ENCODE results near the gene GTF2A2.
A peak's percentile ranks its signal among the peaks of the same experiment; 100 is the strongest.

Gene GTF2A2

GRCh38 chr15:59687836-59688235 is 30.5 kb upstream of the GTF2A2 start:
- Histone ChIP-seq H3K9me3 (ENCODE audit: control insufficient read depth, insufficient read depth, low read depth, low read length) (no peaks in the 10 kb centered on the region), H3K4me3 (ENCODE audit: low read depth, low read length) (peak overlapping the region; percentile 99), H3K4me1 (ENCODE audit: control insufficient read depth, insufficient read depth, low read length) (peaks cover 7% of the 10 kb centered on the region; the same call in 1 of the 2 replicates), H3K36me3 (ENCODE audit: control insufficient read depth in 2 of 2, insufficient read depth in 1 of 2, low read length in 2 of 2) (peaks cover 0 to 2% of the 10 kb centered on the region in 2 experiments; a peak in 2 of 3 replicates), H3K27ac (ENCODE audit: extremely low read depth, low read depth, low read length) (no peak overlapping the region)
- CTCF ChIA-PET, result no interaction called here
- POLR2A ChIA-PET, result interaction anchor here (0.7 to 3.2 kb wide), 2 partner anchors 30 to 109 kb away, joined by 3 to 10 read pairs; partner anchors contain the start of gene GTF2A2
- TF ChIP-seq ZNF138 (tag by site-specific recombination; IDR thresholded peaks at IDR 0.05; ENCODE audit: borderline replicate concordance) (no peak), ZNF660 (tag by site-specific recombination; IDR thresholded peaks at IDR 0.05) (no peak), ZNF768 (tag by site-specific recombination; IDR thresholded peaks at IDR 0.05) (no peak), ZNF404 (tag by site-specific recombination; IDR thresholded peaks at IDR 0.05) (no peak), YY1 (tag by site-specific recombination; IDR thresholded peaks at IDR 0.05) (no peak), ZNF211 (tag by site-specific recombination; IDR thresholded peaks at IDR 0.05; ENCODE audit: low read depth) (no peak), ZFP3 (tag by site-specific recombination; IDR thresholded peaks at IDR 0.05; ENCODE audit: low read depth) (no peak), ZNF530 (tag by site-specific recombination; IDR thresholded peaks at IDR 0.05; ENCODE audit: low read depth) (no peak), OSR2 (tag by site-specific recombination; IDR thresholded peaks at IDR 0.05) (no peak), GLI4 (tag by site-specific recombination; IDR thresholded peaks at IDR 0.05) (no peak), ZNF664 (tag by site-specific recombination; IDR thresholded peaks at IDR 0.05) (no peak), KLF8 (tag by site-specific recombination; IDR thresholded peaks at IDR 0.05) (no peak), HOXA7 (CRISPR knock-in tag; IDR thresholded peaks at IDR 0.05; ENCODE audit: borderline replicate concordance) (no peak), SP2 (tag by site-specific recombination; IDR thresholded peaks at IDR 0.05) (no peak), KLF7 (tag by site-specific recombination; IDR thresholded peaks at IDR 0.05; ENCODE audit: borderline replicate concordance) (no peak), ZNF747 (tag by site-specific recombination; IDR thresholded peaks at IDR 0.05) (no peak), SCRT2 (tag by site-specific recombination; IDR thresholded peaks at IDR 0.05) (no peak), FEZF1 (tag by site-specific recombination; IDR thresholded peaks at IDR 0.05) (no peak)

GRCh38 chr15:59686389-59686788 is 29.1 kb upstream of the GTF2A2 start:
- Histone ChIP-seq H3K27ac (ENCODE audit: extremely low read depth, low read depth, low read length) (no peak overlapping the region; the same call in 1 of the 2 replicates), H3K4me3 (ENCODE audit: low read depth, low read length) (no peak overlapping the region)
- POLR2A ChIA-PET, result no interaction called here

More at GRCh38 chr15:59686389-59686788, 29.1 kb upstream of the GTF2A2 start:
- CTCF ChIA-PET, result no interaction called here
- no peak for TF ChIP-seq ZXDB (tag by site-specific recombination; IDR thresholded peaks at IDR 0.05)
- TF ChIP-seq WT1 (tag by site-specific recombination; IDR thresholded peaks at IDR 0.05), result no peak
- TF ChIP-seq KLF8 (tag by site-specific recombination; IDR thresholded peaks at IDR 0.05), result no peak
- TF ChIP-seq ATF2 (tag by site-specific recombination; IDR thresholded peaks at IDR 0.05; ENCODE audit: low read depth), result no peak
- no peak for TF ChIP-seq MEIS1 (CRISPR knock-in tag; IDR thresholded peaks at IDR 0.05; ENCODE audit: borderline replicate concordance)
- TF ChIP-seq KLF7 (tag by site-specific recombination; IDR thresholded peaks at IDR 0.05; ENCODE audit: borderline replicate concordance), result no peak
- no peak for TF ChIP-seq ZNF488 (tag by site-specific recombination; IDR thresholded peaks at IDR 0.05)
- Histone ChIP-seq H3K9me3 (ENCODE audit: control insufficient read depth, insufficient read depth, low read depth, low read length) (no peaks in the 10 kb centered on the region), H3K4me1 (ENCODE audit: control insufficient read depth, insufficient read depth, low read length) (peaks cover 7% of the 10 kb centered on the region; the same call in 1 of the 2 replicates), H3K36me3 (ENCODE audit: control insufficient read depth in 2 of 2, insufficient read depth in 1 of 2, low read length in 2 of 2) (peaks cover 6 to 11% of the 10 kb centered on the region in 2 experiments; a peak in 2 of 3 replicates)
